VCaP (cell line): ENCODE results near the gene ULK3.

Experiments
- H3K27ac ChIP-seq: fragments of 450-650 bp; 2 replicates; pipeline ENCODE4 v1.5.1; 2017
- TF ChIP-seq, protein P1 (sequence below): fragments of 450-650 bp; conservative IDR thresholded peaks from 2 replicates; pipeline ENCODE4 v1.5.1; 2017; ENCODE audit warnings: mild to moderate bottlenecking, moderate library complexity

The ULK3 gene

DNA sequence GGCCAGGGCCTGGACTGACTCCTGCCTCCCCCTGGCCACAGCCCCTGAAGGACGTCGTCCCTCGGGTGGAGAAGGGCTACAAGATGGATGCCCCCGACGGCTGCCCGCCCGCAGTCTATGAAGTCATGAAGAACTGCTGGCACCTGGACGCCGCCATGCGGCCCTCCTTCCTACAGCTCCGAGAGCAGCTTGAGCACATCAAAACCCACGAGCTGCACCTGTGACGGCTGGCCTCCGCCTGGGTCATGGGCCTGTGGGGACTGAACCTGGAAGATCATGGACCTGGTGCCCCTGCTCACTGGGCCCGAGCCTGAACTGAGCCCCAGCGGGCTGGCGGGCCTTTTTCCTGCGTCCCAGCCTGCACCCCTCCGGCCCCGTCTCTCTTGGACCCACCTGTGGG lies 40.7 kb downstream of the ULK3 start:
- H3K27ac ChIP-seq: no peak overlapping the region
- TF ChIP-seq, protein P1, sequence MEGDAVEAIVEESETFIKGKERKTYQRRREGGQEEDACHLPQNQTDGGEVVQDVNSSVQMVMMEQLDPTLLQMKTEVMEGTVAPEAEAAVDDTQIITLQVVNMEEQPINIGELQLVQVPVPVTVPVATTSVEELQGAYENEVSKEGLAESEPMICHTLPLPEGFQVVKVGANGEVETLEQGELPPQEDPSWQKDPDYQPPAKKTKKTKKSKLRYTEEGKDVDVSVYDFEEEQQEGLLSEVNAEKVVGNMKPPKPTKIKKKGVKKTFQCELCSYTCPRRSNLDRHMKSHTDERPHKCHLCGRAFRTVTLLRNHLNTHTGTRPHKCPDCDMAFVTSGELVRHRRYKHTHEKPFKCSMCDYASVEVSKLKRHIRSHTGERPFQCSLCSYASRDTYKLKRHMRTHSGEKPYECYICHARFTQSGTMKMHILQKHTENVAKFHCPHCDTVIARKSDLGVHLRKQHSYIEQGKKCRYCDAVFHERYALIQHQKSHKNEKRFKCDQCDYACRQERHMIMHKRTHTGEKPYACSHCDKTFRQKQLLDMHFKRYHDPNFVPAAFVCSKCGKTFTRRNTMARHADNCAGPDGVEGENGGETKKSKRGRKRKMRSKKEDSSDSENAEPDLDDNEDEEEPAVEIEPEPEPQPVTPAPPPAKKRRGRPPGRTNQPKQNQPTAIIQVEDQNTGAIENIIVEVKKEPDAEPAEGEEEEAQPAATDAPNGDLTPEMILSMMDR: no peak

DNA sequence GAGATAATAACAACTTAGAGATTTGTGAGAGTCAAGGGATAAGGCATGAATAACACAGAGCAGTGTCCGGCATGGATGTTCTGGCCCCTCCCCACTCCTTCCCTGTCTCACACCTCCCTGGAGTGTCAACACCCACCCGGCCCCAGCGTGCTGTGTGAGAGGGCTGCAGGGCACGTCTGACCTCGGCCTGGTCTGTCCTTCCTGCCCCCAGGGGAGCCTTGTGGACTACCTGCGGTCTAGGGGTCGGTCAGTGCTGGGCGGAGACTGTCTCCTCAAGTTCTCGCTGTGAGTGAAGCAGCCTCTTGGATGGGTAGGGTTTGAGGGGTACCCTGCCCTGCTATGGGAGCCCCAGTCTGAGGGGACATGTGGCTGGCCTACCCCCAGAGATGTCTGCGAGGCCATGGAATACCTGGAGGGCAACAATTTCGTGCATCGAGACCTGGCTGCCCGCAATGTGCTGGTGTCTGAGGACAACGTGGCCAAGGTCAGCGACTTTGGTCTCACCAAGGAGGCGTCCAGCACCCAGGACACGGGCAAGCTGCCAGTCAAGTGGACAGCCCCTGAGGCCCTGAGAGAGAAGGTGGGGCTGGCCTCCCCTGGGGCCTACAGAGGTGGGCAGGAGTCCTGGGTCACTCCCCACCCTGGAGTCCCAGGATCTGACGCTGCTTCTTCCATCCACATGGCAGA lies 41.5 kb downstream of the ULK3 start:
- H3K27ac ChIP-seq: no peak overlapping the region
- TF ChIP-seq, protein P1: no peak

DNA sequence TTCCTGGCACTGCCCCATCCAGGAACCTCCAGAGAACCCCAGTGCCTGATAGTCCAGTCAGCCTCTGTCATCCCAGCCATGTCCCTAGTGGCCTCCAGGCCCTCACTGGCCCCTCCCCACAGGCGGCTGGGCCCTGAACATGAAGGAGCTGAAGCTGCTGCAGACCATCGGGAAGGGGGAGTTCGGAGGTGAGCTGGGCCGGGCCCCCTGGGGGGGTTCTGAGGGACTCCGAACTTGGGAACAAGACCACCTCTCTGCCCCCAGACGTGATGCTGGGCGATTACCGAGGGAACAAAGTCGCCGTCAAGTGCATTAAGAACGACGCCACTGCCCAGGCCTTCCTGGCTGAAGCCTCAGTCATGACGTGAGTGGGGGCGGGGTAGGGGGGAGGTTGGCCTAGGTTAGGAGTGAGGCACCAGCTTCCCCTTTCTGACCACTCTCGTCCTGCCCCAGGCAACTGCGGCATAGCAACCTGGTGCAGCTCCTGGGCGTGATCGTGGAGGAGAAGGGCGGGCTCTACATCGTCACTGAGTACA lies 42.3 kb downstream of the ULK3 start:
- H3K27ac ChIP-seq: peak overlapping the region; percentile 48

DNA sequence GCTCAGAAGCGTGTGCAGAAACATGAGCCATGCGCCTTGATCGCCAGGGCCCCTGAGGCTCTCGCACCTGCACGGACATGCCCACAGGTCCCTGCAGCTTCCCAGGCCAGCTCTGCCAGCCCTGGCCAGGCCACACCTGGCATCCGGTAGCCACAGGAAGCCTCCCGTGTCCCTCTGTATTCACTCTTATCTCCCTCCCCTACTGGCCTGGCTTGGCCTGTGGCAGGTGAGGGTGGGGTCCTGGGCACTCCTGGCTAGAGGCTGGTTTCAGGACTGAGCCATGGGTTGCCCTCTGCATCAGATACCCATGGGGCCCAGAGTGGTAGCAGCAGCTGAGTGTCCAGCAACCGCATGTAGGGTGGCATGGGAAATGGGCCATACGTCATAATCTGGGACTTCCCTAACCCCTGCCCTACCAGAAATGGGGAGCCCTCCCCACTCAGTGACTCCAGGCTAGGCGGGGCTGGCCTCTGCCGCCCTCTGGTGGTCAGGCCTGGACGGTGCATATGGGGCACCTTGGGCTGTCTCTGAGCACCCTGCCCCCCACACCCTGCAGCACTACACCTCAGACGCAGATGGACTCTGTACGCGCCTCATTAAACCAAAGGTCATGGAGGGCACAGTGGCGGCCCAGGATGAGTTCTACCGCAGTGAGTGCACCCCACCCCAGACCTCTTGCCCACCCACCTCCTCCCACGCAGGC lies 42.9 kb downstream of the ULK3 start:
- TF ChIP-seq, protein P1: peak; percentile 99
- peak overlapping the region; percentile 48 for H3K27ac ChIP-seq

More for the DNA sequence above, 42.3 kb downstream of the ULK3 start:
- TF ChIP-seq, protein P1: no peak

DNA sequence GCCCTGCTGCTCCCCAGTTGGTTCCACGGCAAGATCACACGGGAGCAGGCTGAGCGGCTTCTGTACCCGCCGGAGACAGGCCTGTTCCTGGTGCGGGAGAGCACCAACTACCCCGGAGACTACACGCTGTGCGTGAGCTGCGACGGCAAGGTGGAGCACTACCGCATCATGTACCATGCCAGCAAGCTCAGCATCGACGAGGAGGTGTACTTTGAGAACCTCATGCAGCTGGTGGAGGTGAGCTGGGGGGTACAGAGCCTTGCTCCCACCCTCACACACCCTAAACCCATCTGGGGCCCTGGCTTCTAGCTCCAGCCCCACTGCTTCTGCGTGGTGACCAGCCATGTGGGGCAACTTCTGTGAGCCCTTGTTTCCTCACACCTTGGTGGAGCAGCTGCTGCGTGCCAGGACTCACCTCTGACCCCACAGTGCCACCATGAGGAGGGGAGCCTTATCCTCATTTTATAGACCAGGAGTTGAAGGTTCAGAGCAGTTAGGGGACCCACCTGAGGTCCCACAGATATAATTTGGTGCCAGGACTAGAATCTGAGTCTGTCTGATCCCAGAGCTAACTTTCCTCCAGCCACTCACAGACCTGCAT lies 43.6 kb downstream of the ULK3 start:
- H3K27ac ChIP-seq: peak overlapping the region; percentile 48

DNA sequence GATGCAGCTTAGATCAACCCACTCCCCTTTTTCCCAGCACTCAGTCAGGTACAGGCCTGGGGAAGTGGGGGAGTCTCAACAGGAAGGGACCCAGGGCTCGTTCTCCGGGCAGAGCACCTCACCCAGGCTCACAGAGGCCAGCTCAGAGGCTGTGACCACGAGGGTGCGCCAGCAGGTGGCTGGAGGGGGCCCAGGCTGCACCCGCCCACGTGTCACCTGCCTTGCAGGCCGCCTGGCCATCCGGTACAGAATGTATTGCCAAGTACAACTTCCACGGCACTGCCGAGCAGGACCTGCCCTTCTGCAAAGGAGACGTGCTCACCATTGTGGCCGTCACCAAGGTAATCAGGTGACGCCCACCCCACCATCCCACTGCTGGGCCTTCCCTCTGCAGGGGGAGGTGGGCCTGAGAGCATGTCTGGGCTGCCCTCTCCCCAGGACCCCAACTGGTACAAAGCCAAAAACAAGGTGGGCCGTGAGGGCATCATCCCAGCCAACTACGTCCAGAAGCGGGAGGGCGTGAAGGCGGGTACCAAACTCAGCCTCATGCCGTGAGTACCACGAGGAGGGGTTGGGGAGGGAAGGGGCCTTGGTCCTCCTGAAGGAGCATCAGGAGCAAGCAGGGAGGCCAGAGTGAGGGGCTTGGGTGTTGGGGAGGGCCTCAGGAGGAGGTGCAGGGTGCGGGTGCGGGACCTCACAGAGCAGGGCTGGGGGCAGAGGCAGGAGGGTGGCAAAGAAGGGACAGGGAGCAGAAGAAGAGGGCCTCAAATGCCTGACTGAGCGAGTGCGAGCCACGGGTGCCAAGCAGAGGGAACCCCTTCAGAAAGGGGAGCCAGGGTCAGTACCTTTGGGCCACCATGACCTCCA lies 44.3 kb downstream of the ULK3 start:
- TF ChIP-seq, protein P1: peak; percentile 48
- H3K27ac ChIP-seq: peak overlapping the region; percentile 48

More for the DNA sequence above, 43.6 kb downstream of the ULK3 start:
- TF ChIP-seq, protein P1: no peak
